COR-L47 (cell line): Measurements from ENCODE around the gene ACOXL.
A peak's percentile ranks its signal among the peaks of the same experiment; 100 is the strongest.

Experiments used
- DNase-seq: peaks from one replicate; lab custom pipeline; 2025; lab: John Stamatoyannopoulos, UW

Gene ACOXL

DNA sequence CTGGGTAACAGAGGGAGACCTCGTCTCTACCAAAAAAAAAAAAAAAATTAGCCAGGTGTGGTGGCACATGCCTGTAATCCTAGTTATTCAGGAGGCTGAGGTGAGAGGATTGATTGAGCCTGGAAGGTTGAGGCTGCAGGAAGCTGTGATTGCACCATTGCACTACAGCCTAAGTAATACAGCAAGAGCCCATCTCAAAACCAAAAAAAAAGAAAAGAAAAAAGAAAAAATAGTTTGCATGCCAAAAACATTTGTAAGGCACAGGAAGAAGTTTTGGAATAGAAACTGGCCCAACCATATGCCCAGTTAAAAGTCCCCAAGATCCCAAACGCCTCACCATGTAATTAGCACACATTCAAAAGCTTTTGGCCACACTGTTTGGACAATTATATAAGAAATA, 13.4 kb upstream of the ACOXL start:
- DNase-seq = no peak

- no peak for DNase-seq
These were observed 11.8 kb upstream of the ACOXL start for GRCh38 chr2:110720547-110720946.

DNA sequence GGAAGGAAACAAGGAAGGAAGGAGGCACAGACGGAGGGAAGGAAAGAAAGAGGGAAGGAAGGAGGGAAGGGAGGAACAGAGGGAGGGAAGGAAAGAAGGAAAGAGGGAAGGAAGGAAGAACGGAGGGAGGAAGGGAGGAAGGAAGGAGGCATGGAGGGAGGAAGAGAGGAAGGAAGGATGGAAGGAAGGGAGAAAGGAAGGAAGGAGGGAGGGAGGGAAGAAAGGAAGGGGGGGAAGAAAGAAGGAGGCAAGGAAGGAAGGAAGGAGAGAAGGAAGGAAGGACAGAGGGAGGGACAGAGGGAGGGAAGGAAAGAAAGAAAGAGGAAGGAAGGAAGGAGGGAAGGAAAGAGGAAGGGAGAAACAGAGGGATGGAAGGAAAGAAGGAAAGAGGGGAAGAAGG, 7.6 kb upstream of the ACOXL start:
- DNase-seq = no peak

- no peak for DNase-seq
These were observed 7.0 kb upstream of the ACOXL start for GRCh38 chr2:110725370-110725769.

DNA sequence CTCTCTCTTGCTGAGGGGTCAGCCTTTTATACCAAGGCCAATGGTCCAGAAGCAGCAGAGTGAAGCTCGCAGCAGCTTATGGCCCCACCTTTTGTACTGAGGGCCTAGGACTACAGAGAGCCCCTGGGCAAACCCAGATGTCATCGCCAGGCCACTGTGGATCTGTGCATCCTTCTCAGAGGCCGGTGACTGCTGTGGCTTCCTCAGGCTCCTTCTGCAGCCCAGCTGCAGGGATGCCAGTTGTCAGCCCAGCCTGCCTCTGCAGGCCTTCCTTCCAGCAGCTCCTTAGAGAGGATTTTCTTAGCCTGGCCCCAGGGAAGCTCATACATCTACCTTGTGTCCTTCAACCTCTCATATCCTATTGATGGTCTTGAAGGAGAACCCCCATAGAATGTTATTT, 6.5 kb upstream of the ACOXL start:
- no peak for DNase-seq

DNA sequence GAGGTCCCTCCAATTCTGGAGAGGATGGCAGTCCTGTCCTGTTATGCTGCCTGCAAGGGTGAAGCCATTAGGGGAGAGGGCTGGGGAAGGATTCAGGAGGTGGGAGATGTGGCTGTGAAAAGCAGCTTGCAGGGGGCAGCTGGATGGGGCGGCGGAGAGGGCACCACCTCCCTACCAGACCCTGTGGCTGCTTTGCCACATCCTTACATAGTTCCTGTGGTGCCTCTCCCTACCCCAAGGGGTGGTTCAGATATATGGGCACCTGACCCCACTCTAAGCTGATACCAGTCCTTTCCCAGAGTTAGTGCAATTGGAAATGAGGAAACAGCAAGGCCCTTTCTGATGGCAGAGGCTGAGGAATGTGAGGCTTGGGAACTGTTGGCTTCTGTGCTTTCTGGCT, 6.1 kb upstream of the ACOXL start:
- no peak for DNase-seq

- DNase-seq = no peak
These were observed 4.5 kb upstream of the ACOXL start for GRCh38 chr2:110727923-110728322.

DNA sequence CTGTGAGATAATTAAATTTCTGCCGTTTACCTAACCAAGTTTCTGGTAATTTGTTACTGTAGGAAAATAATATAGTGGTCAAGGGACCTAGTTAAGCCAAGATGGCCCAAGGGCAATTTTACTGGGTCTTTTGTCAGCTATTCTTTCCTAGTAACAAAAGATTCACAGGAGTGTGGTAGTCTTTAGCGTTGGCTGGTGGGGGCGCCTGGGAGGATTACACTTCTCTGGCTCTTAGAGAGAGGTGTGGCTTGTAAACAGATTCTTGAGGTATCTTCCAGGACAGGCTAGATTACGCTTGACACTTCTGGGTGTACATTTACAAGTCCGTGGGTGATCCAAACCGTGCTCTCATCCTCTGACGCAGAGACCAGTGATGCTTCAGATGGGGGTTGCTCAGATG, 3.3 kb upstream of the ACOXL start:
- DNase-seq = no peak

- no peak for DNase-seq
These were observed 1.3 kb upstream of the ACOXL start for GRCh38 chr2:110731064-110731463.

- peak; percentile 25 for DNase-seq
These were observed 3.0 kb downstream of the ACOXL start for GRCh38 chr2:110735366-110735765.

DNA sequence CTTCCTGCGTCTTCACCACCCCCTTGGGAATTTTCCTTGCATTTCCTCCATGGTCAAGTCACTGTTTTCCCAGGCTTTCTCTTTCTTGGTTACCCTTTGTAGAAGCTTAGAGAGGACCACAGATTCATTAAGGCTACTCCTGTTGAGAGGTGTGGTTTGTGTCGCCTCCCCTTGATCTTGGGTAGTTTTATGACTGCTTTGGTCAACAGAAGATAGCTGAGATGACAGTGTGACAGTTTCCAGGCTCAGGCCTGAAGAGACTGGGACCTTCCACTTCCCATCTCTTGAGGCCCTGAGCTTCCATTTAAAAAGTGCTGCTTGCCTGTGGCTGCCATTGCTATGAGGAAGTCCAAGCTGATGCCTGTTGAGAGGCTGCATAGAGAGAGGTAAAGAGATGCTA, 5.4 kb downstream of the ACOXL start:
- DNase-seq = no peak

DNA sequence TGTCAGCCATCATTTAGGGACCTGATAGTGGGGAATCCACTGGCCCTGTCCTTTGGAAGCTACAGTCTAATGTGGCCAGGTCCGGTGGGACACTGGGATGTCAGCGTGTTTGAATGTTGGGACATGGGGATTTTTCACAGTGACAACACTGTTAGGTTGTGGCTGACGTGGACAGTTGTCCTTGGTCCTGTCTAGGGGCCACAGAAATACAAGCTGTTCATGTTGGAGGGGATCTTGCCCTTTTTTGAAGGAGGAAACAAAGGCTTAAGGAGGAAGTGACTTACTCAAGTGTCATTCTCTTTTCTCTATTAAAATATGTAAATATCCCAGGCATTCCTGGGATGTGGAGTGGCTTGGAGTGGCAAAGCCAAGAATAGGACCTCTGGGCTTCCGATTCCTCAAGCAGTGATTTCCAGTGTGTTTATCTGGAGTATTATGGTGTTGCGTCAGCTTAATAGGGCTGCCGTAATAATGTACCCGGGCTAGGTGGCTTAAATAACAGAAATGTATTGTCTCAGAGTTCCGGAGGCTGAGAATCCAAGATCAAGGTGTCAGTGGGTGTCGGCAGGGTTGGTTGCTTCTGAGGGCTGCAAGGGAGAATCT, 8.5 kb downstream of the ACOXL start:
- no peak for DNase-seq

GRCh38 chr2:110741491-110741980, 9.2 kb downstream of the ACOXL start:
- no peak for DNase-seq

GRCh38 chr2:110742412-110742811, 10.0 kb downstream of the ACOXL start:
- DNase-seq = no peak

DNA sequence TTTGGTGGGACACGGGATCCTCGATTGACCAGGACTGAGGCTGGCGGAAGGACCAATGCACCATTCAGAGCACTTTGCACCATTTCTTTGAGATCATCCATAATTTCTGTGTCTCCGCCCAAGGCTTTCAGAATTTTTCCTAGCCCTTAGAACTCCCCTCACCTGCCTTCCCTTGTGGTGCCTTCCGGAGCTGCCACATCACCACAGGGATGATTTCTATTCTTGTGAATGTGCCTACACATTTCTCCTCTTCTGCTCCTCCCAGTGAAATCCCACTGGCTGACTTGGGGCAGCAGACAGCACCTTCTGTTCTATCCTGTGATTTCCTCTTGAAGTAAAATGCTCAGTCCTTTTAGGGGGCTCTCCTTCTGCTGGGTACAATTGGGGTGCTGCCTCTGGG, 11.2 kb downstream of the ACOXL start:
- no peak for DNase-seq

GRCh38 chr2:110744429-110744828, 12.1 kb downstream of the ACOXL start:
- DNase-seq = no peak

GRCh38 chr2:110745048-110745447, 12.7 kb downstream of the ACOXL start:
- no peak for DNase-seq

- no peak for DNase-seq
These were observed 14.5 kb downstream of the ACOXL start for GRCh38 chr2:110746586-110747521.

- DNase-seq = no peak
These were observed 15.4 kb downstream of the ACOXL start for GRCh38 chr2:110747522-110748488.

DNA sequence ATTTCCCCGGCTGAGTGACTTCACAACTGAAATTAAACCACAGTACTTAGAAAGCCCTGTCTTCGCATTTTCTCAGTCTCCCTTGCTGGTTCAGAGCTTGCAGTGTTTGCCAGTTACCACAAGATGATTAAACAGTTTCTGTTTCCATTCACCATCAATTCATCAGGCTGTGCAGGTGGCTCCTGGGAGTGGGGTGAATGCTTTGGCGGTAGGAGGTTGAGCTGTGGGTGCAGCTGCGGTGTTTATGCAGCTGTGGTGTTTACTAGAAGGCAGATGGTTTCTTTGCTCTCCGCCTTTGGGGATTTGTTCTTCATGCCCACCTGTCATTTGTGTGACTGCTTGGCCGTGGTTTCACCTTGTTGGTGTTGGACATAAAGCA, 16.1 kb downstream of the ACOXL start:
- DNase-seq = peak; percentile 80

DNA sequence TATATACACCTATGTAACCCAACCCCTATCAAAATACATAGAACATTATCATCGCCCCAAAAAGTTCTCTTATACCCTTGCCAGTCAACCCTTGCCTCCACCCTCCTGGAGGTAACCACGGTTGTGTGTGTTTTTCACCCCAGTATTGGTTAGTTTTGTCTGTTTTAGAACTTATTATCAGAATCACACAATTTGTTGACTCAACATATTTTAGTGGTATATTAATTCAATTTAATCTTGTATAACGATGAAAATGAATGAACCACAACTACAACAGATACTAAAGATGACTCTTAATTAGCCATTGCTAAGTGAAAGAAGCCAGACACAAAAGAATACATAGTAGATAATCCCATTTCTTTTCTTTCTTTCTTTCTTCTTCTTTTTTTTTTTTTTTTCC, 19.3 kb downstream of the ACOXL start:
- DNase-seq = no peak

DNA sequence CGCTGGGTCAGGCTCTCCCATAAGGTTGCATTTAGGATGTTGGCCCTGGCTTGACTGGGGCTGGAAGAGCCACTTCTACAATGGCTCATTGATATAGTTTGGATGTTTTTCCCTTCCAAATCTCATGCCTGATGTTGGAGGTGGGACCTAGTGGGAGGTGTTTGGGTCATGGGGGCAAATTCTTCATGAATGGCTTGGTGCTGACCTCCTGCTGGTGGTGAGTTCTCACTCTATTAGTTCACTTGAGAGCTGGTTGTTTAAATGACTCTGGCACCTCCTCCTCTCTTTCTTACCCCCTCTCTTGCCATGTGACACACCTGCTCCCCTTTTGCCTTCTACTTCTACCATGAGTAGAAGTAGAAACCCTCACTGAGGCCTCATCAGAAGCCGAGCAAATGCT, 20.5 kb downstream of the ACOXL start:
- no peak for DNase-seq
